GM12801 (cell line): ENCODE data around the gene ZNF746.

Experiments
- CTCF ChIP-seq: IDR thresholded peaks from one replicate; pipeline ENCODE4 v1.5.1; 2011; ENCODE audit warnings: control low read depth; ENCODE audit not compliant: insufficient read length; ENCODE audit errors: extremely low read depth

The ZNF746 gene

GRCh38 chr7:149479568-149479967, 18.0 kb downstream of the ZNF746 start:
- no peak for TF ChIP-seq CTCF

GRCh38 chr7:149478754-149479153, 18.9 kb downstream of the ZNF746 start:
- TF ChIP-seq CTCF = no peak

- TF ChIP-seq CTCF = no peak
These were observed 19.8 kb downstream of the ZNF746 start for GRCh38 chr7:149477494-149478443.

- no peak for TF ChIP-seq CTCF
These were observed 20.8 kb downstream of the ZNF746 start for GRCh38 chr7:149476791-149477190.

GRCh38 chr7:149475121-149476045, 22.2 kb downstream of the ZNF746 start:
- TF ChIP-seq CTCF = no peak

- no peak for TF ChIP-seq CTCF
These were observed 23.1 kb downstream of the ZNF746 start for GRCh38 chr7:149474309-149475120.

GRCh38 chr7:149473251-149473650, 24.4 kb downstream of the ZNF746 start:
- TF ChIP-seq CTCF = no peak
